K562 (cell line): ENCODE results near the gene CMIP. TPM values are rescaled to one million over a fixed set of nuclear protein-coding genes. Genes with fewer than 3 reads are reported as not detected.

ENCODE experiments used
- COPS2 ChIP-seq: fragments of 450-650 bp; conservative IDR thresholded peaks from 2 replicates; pipeline ENCODE4 v1.6.1; 2016; ENCODE audit warnings: mild to moderate bottlenecking, moderate library complexity
- FOXA3 ChIP-seq, 2 experiments: fragments of 450-650 bp in 1 of 2; sonication (generic) in 1 of 2; formaldehyde crosslinking; IDR thresholded peaks in 1 of 2; conservative IDR thresholded peaks in 1 of 2; 2 replicates each; pipeline versions ENCODE4 v1.4.0 to v1.8.0; 2020 to 2022; ENCODE audit warnings: mild to moderate bottlenecking in 2 of 2, missing genetic modification reagents in 1 of 2
- FOXK2 ChIP-seq, 2 experiments: fragments of 450-650 bp; IDR thresholded peaks in 1 of 2; conservative IDR thresholded peaks in 1 of 2; 2 replicates each; pipeline ENCODE4 v1.6.1; 2016; ENCODE audit warnings: low read depth in 2 of 2, mild to moderate bottlenecking in 1 of 2
- FOXM1 ChIP-seq, 2 experiments: fragments of 450-650 bp in 1 of 2; sonication (generic) in 1 of 2; formaldehyde crosslinking in 1 of 2; IDR thresholded peaks; 2 replicates each; pipeline versions ENCODE4 v1.6.1 to v1.9.0; 2017 to 2022; ENCODE audit warnings: low read depth in 2 of 2, mild to moderate bottlenecking in 2 of 2, missing genetic modification reagents in 1 of 2, moderate library complexity in 1 of 2
- KLF13 ChIP-seq: fragments of 450-650 bp; IDR thresholded peaks from 2 replicates; pipeline ENCODE4 v1.6.1; 2016; ENCODE audit warnings: missing genetic modification characterization, low read depth, mild to moderate bottlenecking, missing compliant biosample characterization, moderate library complexity, borderline replicate concordance
- KLF16 ChIP-seq: IDR thresholded peaks from 2 replicates; pipeline ENCODE4 v1.6.1; 2016; ENCODE audit warnings: antibody characterized with exemption
- NFXL1 ChIP-seq: fragments of 450-650 bp; formaldehyde crosslinking; IDR thresholded peaks from 2 replicates; pipeline ENCODE4 v1.4.0; 2021; ENCODE audit warnings: mild to moderate bottlenecking
- NR0B1 ChIP-seq: fragments of 450-650 bp; IDR thresholded peaks from one replicate; pipeline ENCODE4 v1.6.1; 2018; ENCODE audit warnings: mild to moderate bottlenecking, moderate library complexity; ENCODE audit not compliant: partially characterized antibody
- POLR2H ChIP-seq: IDR thresholded peaks from 2 replicates; pipeline ENCODE4 v1.6.1; 2016; ENCODE audit warnings: missing genetic modification characterization, low read depth, mild to moderate bottlenecking, control low read depth, missing compliant biosample characterization, moderate library complexity
- RBM15 ChIP-seq: fragments of 200-400 bp; formaldehyde crosslinking; IDR thresholded peaks from 2 replicates; pipeline ENCODE4 v1.6.1; 2018; ENCODE audit warnings: mild to moderate bottlenecking, low read length, moderate library complexity; ENCODE audit not compliant: insufficient read depth
- SFPQ ChIP-seq: fragments of 200-400 bp; formaldehyde crosslinking; IDR thresholded peaks from 2 replicates; pipeline ENCODE4 v1.6.1; 2017; ENCODE audit warnings: mild to moderate bottlenecking, low read depth, low read length, moderate library complexity
- SNAPC5 ChIP-seq: fragments of 250-450 bp; sonication (Bioruptor Pico); IDR thresholded peaks from 2 replicates; pipeline ENCODE4 v1.8.0; 2021; ENCODE audit warnings: moderate library complexity, mild to moderate bottlenecking, inconsistent platforms
- SNRNP70 ChIP-seq: fragments of 200-400 bp; formaldehyde crosslinking; optimal IDR thresholded peaks from 2 replicates; pipeline ENCODE3; 2017; ENCODE audit warnings: low read depth, low read length
- U2AF1 ChIP-seq: fragments of 200-400 bp; formaldehyde crosslinking; optimal IDR thresholded peaks from 2 replicates; pipeline ENCODE3; 2017; ENCODE audit warnings: mild to moderate bottlenecking, low read depth, low read length, moderate library complexity
- ZBTB33 ChIP-seq: sonication (generic); formaldehyde crosslinking; IDR thresholded peaks from 2 replicates; pipeline ENCODE4 v1.8.1; 2023; ENCODE audit warnings: mild to moderate bottlenecking, missing genetic modification reagents
- ZBTB7A ChIP-seq: IDR thresholded peaks from 2 replicates; pipeline ENCODE4 v1.6.1; 2011; ENCODE audit warnings: low read depth, mild to moderate bottlenecking, low read length, moderate library complexity, borderline replicate concordance; ENCODE audit not compliant: control insufficient read depth
- ZNF24 ChIP-seq: fragments of 450-650 bp; IDR thresholded peaks from 2 replicates; pipeline ENCODE4 v1.6.1; 2016
- ZNF41 ChIP-seq: fragments of 250-450 bp; sonication (Bioruptor Pico); conservative IDR thresholded peaks from 2 replicates; pipeline ENCODE4 v1.4.0; 2020; ENCODE audit warnings: mild to moderate bottlenecking
- ZNF445 ChIP-seq: fragments of 250-450 bp; sonication (Bioruptor Pico); IDR thresholded peaks from 2 replicates; pipeline ENCODE4 v1.4.0; 2020; ENCODE audit warnings: low read depth, mild to moderate bottlenecking, moderate library complexity
- ZNF551 ChIP-seq: fragments of 250-450 bp; sonication (Bioruptor Pico); IDR thresholded peaks from 2 replicates; pipeline ENCODE4 v1.5.0; 2021; ENCODE audit warnings: mild to moderate bottlenecking, moderate library complexity
- ZNF76 ChIP-seq: fragments of 250-450 bp; sonication (Bioruptor Pico); IDR thresholded peaks from 2 replicates; pipeline ENCODE4 v1.4.0; 2020; ENCODE audit warnings: mild to moderate bottlenecking, moderate library complexity, borderline replicate concordance
- polyA plus RNA-seq, 8 experiments: library from polyadenylated mRNA; depleted of rRNA in 4 of 8; stranded (reverse) in 5 of 8; unstranded in 3 of 8; fragments of >200 nt; fragmentation: Nextera tagmentation in 2 of 8; fragmentation: Illumina TruSeq in 1 of 8; extraction: Ambion mirVana in 2 of 8; extraction: Trizol in 1 of 8; gene quantifications; 2 replicates each; pipeline versions ENCODE4 v1.2.1 to v1.2.3, GENCODE V29; 2011 to 2014; ENCODE audit warnings: inconsistent platforms in 1 of 8, missing spikeins in 1 of 8
- total RNA-seq, 7 experiments: library from RNA; depleted of rRNA in 6 of 7; stranded (reverse); fragments of >200 nt in 6 of 7; fragmentation: Illumina TruSeq in 2 of 7; extraction: Trizol in 2 of 7; gene quantifications; 2 replicates each; pipeline versions ENCODE4 v1.2.1 to v1.2.3, GENCODE V29; 2011 to 2021; ENCODE audit warnings: low replicate concordance in 1 of 7

CMIP gene
- total and polyA plus RNA-seq, 9 of the 15 experiments (the other 6 are each of a cell fraction or from before 2014, with no cell fraction given): 0.94 to 82.5 (median 10.3) TPM

- TF ChIP-seq ZBTB33 (CRISPR knock-in tag) (peak; percentile 93), ZBTB7A (peak; percentile 54; the same call in 1 of the 2 replicates), FOXA3 (CRISPR knock-in tag; conservative IDR thresholded peaks at IDR 0.05 in 1 of 2, IDR thresholded peaks at IDR 0.05 in 1 of 2) (peak in 1 of 2 experiments; percentile 56; a peak in 1 of 4 replicates), NR0B1 (no peak), FOXK2 (conservative IDR thresholded peaks at IDR 0.05 in 1 of 2, IDR thresholded peaks at IDR 0.05 in 1 of 2; ENCODE audit: low read depth in 2 of 2) (no peak), KLF13 (tag) (no peak), ZNF551 (CRISPR knock-in tag) (no peak), RBM15 (no peak), KLF16 (no peak), SFPQ (no peak), NFXL1 (CRISPR knock-in tag) (no peak), ZNF76 (CRISPR knock-in tag) (no peak), ZNF41 (CRISPR knock-in tag) (no peak), U2AF1 (no peak), SNAPC5 (CRISPR knock-in tag) (no peak), SNRNP70 (no peak), ZNF24 (no peak), FOXM1 (IDR thresholded peaks at IDR 0.05; ENCODE audit: low read depth) (no peak), FOXM1 (CRISPR knock-in tag; IDR thresholded peaks at IDR 0.05; ENCODE audit: low read depth) (0 out of 2 replicates have a peak, but pooled peaks have one; percentile 43), COPS2 (no peak), ZNF445 (no peak), POLR2H (tag) (no peak)
Observed at GRCh38 chr16:81482329-81483063, 37.9 kb downstream of the CMIP start (continued).
